ENCODE data around the gene DDX24. TPM values are rescaled to one million over a fixed set of nuclear protein-coding genes. Genes with fewer than 3 reads are reported as not detected.
A peak's percentile ranks its signal among the peaks of the same experiment; 100 is the strongest.

Gene DDX24
- total RNA-seq (55.1 TPM), polyA plus RNA-seq (144 TPM)

- Histone ChIP-seq H3K27ac (ENCODE audit: low read depth) (peak within 1 kb of the TSS; percentile 96), H3K36me3 (ENCODE audit: insufficient read depth) (no peaks in the 10 kb centered on the region), H3K4me3 (ENCODE audit: low read depth, low read length) (peak within 1 kb of the TSS; percentile 99), H3K4me1 (ENCODE audit: insufficient read depth) (peaks cover 4% of the 10 kb centered on the region)
- peak; percentile 83 for DNase-seq (ENCODE audit: extremely low spot score)
- WGBS: under 1% methylated on average over 77 of the region's 77 CpGs
Observed at GRCh38 chr14:94080621-94081385, at the start of gene DDX24, which contains the start of gene IFI27L1. Gene DDX24, minus strand, starts transcription at chr14:94081202. Its CDS starts 1,460 bp downstream, at chr14:94079742. Gene IFI27L1, plus strand, starts transcription at chr14:94081310. Its CDS starts 15,628 bp downstream, at chr14:94096938.

GRCh38 chr14:94129758-94130414 is 48.9 kb upstream of the DDX24 start:
- under 1% methylated on average over 12 of the region's 12 CpGs for WGBS
- H3K4me1 ChIP-seq (ENCODE audit: insufficient read depth): no peaks in the 10 kb centered on the region
- peak overlapping the region; percentile 39 for H3K4me3 ChIP-seq (ENCODE audit: low read depth, low read length)
- no peak overlapping the region for H3K27ac ChIP-seq (ENCODE audit: low read depth)
- DNase-seq (ENCODE audit: extremely low spot score): no peak
- H3K36me3 ChIP-seq (ENCODE audit: insufficient read depth): no peaks in the 10 kb centered on the region

GRCh38 chr14:94129111-94129757 is 48.2 kb upstream of the DDX24 start, which contains the start of gene IFI27L2:
Gene IFI27L2, minus strand, starts transcription at chr14:94129604. Its CDS starts 40 bp downstream, at chr14:94129564.
- peak within 1 kb of the TSS; percentile 39 for H3K4me3 ChIP-seq (ENCODE audit: low read depth, low read length)
- H3K4me1 ChIP-seq (ENCODE audit: insufficient read depth): no peaks in the 10 kb centered on the region
- DNase-seq (ENCODE audit: extremely low spot score): peak; percentile 69
- WGBS: under 1% methylated on average over 27 of the region's 27 CpGs
- H3K36me3 ChIP-seq (ENCODE audit: insufficient read depth): no peaks in the 10 kb centered on the region
- peak within 1 kb of the TSS; percentile 89 for H3K27ac ChIP-seq (ENCODE audit: low read depth)

- Histone ChIP-seq H3K4me1 (ENCODE audit: insufficient read depth) (no peaks in the 10 kb centered on the region), H3K4me3 (ENCODE audit: low read depth, low read length) (no peak overlapping the region), H3K27ac (ENCODE audit: low read depth) (no peak overlapping the region), H3K36me3 (ENCODE audit: insufficient read depth) (no peaks in the 10 kb centered on the region)
- WGBS: 86% methylated on average over 14 of the region's 14 CpGs
- DNase-seq (ENCODE audit: extremely low spot score): no peak
Observed at GRCh38 chr14:94128216-94128839, 47.3 kb upstream of the DDX24 start.

- Histone ChIP-seq H3K4me1 (ENCODE audit: insufficient read depth) (no peaks in the 10 kb centered on the region), H3K4me3 (ENCODE audit: low read depth, low read length) (no peak overlapping the region), H3K27ac (ENCODE audit: low read depth) (no peak overlapping the region), H3K36me3 (ENCODE audit: insufficient read depth) (no peaks in the 10 kb centered on the region)
- DNase-seq (ENCODE audit: extremely low spot score): no peak
- 95% methylated on average over 6 of the region's 6 CpGs for WGBS
Observed at GRCh38 chr14:94127330-94127729, 46.3 kb upstream of the DDX24 start.

GRCh38 chr14:94126800-94127199 is 45.8 kb upstream of the DDX24 start:
- WGBS: 88% methylated on average over 5 of the region's 5 CpGs
- H3K4me1 ChIP-seq (ENCODE audit: insufficient read depth): no peaks in the 10 kb centered on the region
- no peak overlapping the region for H3K4me3 ChIP-seq (ENCODE audit: low read depth, low read length)
- no peaks in the 10 kb centered on the region for H3K36me3 ChIP-seq (ENCODE audit: insufficient read depth)
- H3K27ac ChIP-seq (ENCODE audit: low read depth): no peak overlapping the region
- DNase-seq (ENCODE audit: extremely low spot score): no peak

- Histone ChIP-seq H3K36me3 (ENCODE audit: insufficient read depth) (no peaks in the 10 kb centered on the region), H3K27ac (ENCODE audit: low read depth) (no peak overlapping the region), H3K4me1 (ENCODE audit: insufficient read depth) (no peaks in the 10 kb centered on the region), H3K4me3 (ENCODE audit: low read depth, low read length) (no peak overlapping the region)
- DNase-seq (ENCODE audit: extremely low spot score): no peak
- WGBS: 85% methylated on average over 1 of the region's 1 CpG
Observed at GRCh38 chr14:94126419-94126677, 45.3 kb upstream of the DDX24 start.

- DNase-seq (ENCODE audit: extremely low spot score): no peak
- 85% methylated on average over 6 of the region's 6 CpGs for WGBS
- H3K4me3 ChIP-seq (ENCODE audit: low read depth, low read length): no peak overlapping the region
- H3K4me1 ChIP-seq (ENCODE audit: insufficient read depth): no peaks in the 10 kb centered on the region
- H3K36me3 ChIP-seq (ENCODE audit: insufficient read depth): no peaks in the 10 kb centered on the region
- H3K27ac ChIP-seq (ENCODE audit: low read depth): no peak overlapping the region
Observed at GRCh38 chr14:94125659-94126418, 44.8 kb upstream of the DDX24 start.

- no peak for DNase-seq (ENCODE audit: extremely low spot score)
- Histone ChIP-seq H3K4me3 (ENCODE audit: low read depth, low read length) (no peak overlapping the region), H3K4me1 (ENCODE audit: insufficient read depth) (no peaks in the 10 kb centered on the region), H3K36me3 (ENCODE audit: insufficient read depth) (no peaks in the 10 kb centered on the region), H3K27ac (ENCODE audit: low read depth) (no peak overlapping the region)
- WGBS: 86% methylated on average over 9 of the region's 9 CpGs
Observed at GRCh38 chr14:94124582-94125377, 43.8 kb upstream of the DDX24 start.

GRCh38 chr14:94123868-94124267 is 42.9 kb upstream of the DDX24 start:
- Histone ChIP-seq H3K36me3 (ENCODE audit: insufficient read depth) (no peaks in the 10 kb centered on the region), H3K4me1 (ENCODE audit: insufficient read depth) (no peaks in the 10 kb centered on the region), H3K27ac (ENCODE audit: low read depth) (no peak overlapping the region), H3K4me3 (ENCODE audit: low read depth, low read length) (no peak overlapping the region)
- DNase-seq (ENCODE audit: extremely low spot score): no peak
- 95% methylated on average over 1 of the region's 1 CpG for WGBS

GRCh38 chr14:94123296-94123695 is 42.3 kb upstream of the DDX24 start:
- no peak overlapping the region for H3K27ac ChIP-seq (ENCODE audit: low read depth)
- H3K36me3 ChIP-seq (ENCODE audit: insufficient read depth): no peaks in the 10 kb centered on the region
- no peaks in the 10 kb centered on the region for H3K4me1 ChIP-seq (ENCODE audit: insufficient read depth)
- no peak for DNase-seq (ENCODE audit: extremely low spot score)
- no peak overlapping the region for H3K4me3 ChIP-seq (ENCODE audit: low read depth, low read length)
- WGBS: 88% methylated on average over 9 of the region's 9 CpGs

GRCh38 chr14:94122438-94122837 is 41.4 kb upstream of the DDX24 start:
- H3K36me3 ChIP-seq (ENCODE audit: insufficient read depth): no peaks in the 10 kb centered on the region
- H3K27ac ChIP-seq (ENCODE audit: low read depth): no peak overlapping the region
- no peak for DNase-seq (ENCODE audit: extremely low spot score)
- H3K4me1 ChIP-seq (ENCODE audit: insufficient read depth): no peaks in the 10 kb centered on the region
- WGBS: 77% methylated on average over 3 of the region's 3 CpGs
- H3K4me3 ChIP-seq (ENCODE audit: low read depth, low read length): no peak overlapping the region

Data from urinary bladder (tissue), 4 donors.